C4-2B (cell line): ENCODE measurements around the gene SLC25A40.

Experiments used
- CTCF ChIP-seq: fragments of 450-650 bp; conservative IDR thresholded peaks from 2 replicates; pipeline ENCODE4 v1.5.1; 2017; ENCODE audit warnings: mild to moderate bottlenecking
- ZFX ChIP-seq: fragments of 450-650 bp; IDR thresholded peaks from 2 replicates; pipeline ENCODE4 v1.6.1; 2017

GRCh38 chr7:87853237-87853864 lies 22.8 kb downstream of the SLC25A40 start:
- no peak for TF ChIP-seq CTCF
- no peak for TF ChIP-seq ZFX
